GM19467 (cell line): ENCODE measurements around the gene FGF8.

Experiments
- ATAC-seq: cut with Tn5 transposase; IDR thresholded peaks from one replicate; pipeline ENCODE4 v1.9.1; 2021; ENCODE audit warnings: mild to moderate bottlenecking, moderate library complexity; ENCODE audit not compliant: unreplicated experiment

The FGF8 gene

GRCh38 chr10:101770331-101771215 lies 5.3 kb downstream of the FGF8 start:
- no peak for ATAC-seq

- ATAC-seq: no peak
Measured at GRCh38 chr10:101769541-101770180, 6.3 kb downstream of the FGF8 start.

- no peak for ATAC-seq
Measured at GRCh38 chr10:101768791-101769170, 7.1 kb downstream of the FGF8 start.

- no peak for ATAC-seq
Measured at GRCh38 chr10:101767966-101768790, 7.7 kb downstream of the FGF8 start.

GRCh38 chr10:101767600-101767945 lies 8.3 kb downstream of the FGF8 start:
- no peak for ATAC-seq

- ATAC-seq: no peak
Measured at GRCh38 chr10:101766753-101767599, 8.9 kb downstream of the FGF8 start.

GRCh38 chr10:101766306-101766705 lies 9.6 kb downstream of the FGF8 start:
- ATAC-seq: no peak

GRCh38 chr10:101763141-101763846 lies 12.6 kb downstream of the FGF8 start:
- ATAC-seq: no peak

- ATAC-seq: no peak
Measured at GRCh38 chr10:101762736-101763135, 13.2 kb downstream of the FGF8 start.

- ATAC-seq: no peak
Measured at GRCh38 chr10:101761226-101761625, 14.7 kb downstream of the FGF8 start.

- no peak for ATAC-seq
Measured at GRCh38 chr10:101760510-101760909, 15.4 kb downstream of the FGF8 start.

- ATAC-seq: no peak
Measured at GRCh38 chr10:101759309-101760247, 16.3 kb downstream of the FGF8 start.

- no peak for ATAC-seq
Measured at GRCh38 chr10:101758858-101759257, 17.1 kb downstream of the FGF8 start.

- ATAC-seq: no peak
Measured at GRCh38 chr10:101752241-101752640, 23.7 kb downstream of the FGF8 start.

GRCh38 chr10:101749047-101750016 lies 26.6 kb downstream of the FGF8 start:
- ATAC-seq: no peak

GRCh38 chr10:101748496-101748895 lies 27.4 kb downstream of the FGF8 start:
- no peak for ATAC-seq

GRCh38 chr10:101745074-101745696 lies 30.7 kb downstream of the FGF8 start:
- no peak for ATAC-seq
